Astrocyte (in vitro differentiated cells and primary cell): ENCODE results near the gene CDC34. TPM values are rescaled to one million over a fixed set of nuclear protein-coding genes. Genes with fewer than 3 reads are reported as not detected.
A peak's percentile ranks its signal among the peaks of the same experiment; 100 is the strongest.

ENCODE experiments used
- DNase-seq: peaks from one replicate; pipeline ENCODE4 v3.0.0-alpha.2; 2010; ENCODE audit warnings: low read depth
- FAIRE-seq: peaks from 2 replicates; lab custom pipeline; 2011; peaks lifted over from hg19 to GRCh38; lab: Jason Lieb, UNC
- H2AFZ ChIP-seq: 2 replicates; pipeline ENCODE4 v1.6.0; 2012; ENCODE audit warnings: low read depth, low read length, inconsistent platforms
- H3K27ac ChIP-seq: 2 replicates; pipeline ENCODE4 v1.5.1; 2011; ENCODE audit warnings: low read depth, low read length, inconsistent platforms
- H3K27me3 ChIP-seq: 2 replicates; pipeline ENCODE4 v1.6.0; 2011; ENCODE audit warnings: low read length, inconsistent platforms; ENCODE audit not compliant: insufficient read depth
- H3K36me3 ChIP-seq: 2 replicates; pipeline ENCODE4 v1.5.1; 2011; ENCODE audit warnings: low read length, inconsistent platforms; ENCODE audit not compliant: insufficient read depth
- H3K4me1 ChIP-seq: 2 replicates; pipeline ENCODE4 v1.5.1; 2011; ENCODE audit warnings: low read length, inconsistent platforms; ENCODE audit not compliant: insufficient read depth
- H3K4me2 ChIP-seq: 2 replicates; pipeline ENCODE4 v1.6.0; 2012; ENCODE audit warnings: low read length, inconsistent platforms
- H3K4me3 ChIP-seq: 2 replicates; pipeline ENCODE4 v1.5.1; 2011; ENCODE audit warnings: low read depth, mild to moderate bottlenecking, low read length, inconsistent platforms; ENCODE audit not compliant: insufficient read depth
- H3K79me2 ChIP-seq: 2 replicates; pipeline ENCODE4 v1.6.0; 2012; ENCODE audit warnings: mild to moderate bottlenecking, low read length, inconsistent platforms; ENCODE audit not compliant: insufficient read depth
- H3K9ac ChIP-seq: 2 replicates; pipeline ENCODE4 v1.6.0; 2012; ENCODE audit warnings: mild to moderate bottlenecking, low read length, inconsistent platforms
- H3K9me3 ChIP-seq: 2 replicates; pipeline ENCODE4 v1.5.1; 2012; ENCODE audit warnings: low read depth, mild to moderate bottlenecking, low read length, inconsistent platforms; ENCODE audit not compliant: insufficient read depth
- H4K20me1 ChIP-seq: 2 replicates; pipeline ENCODE4 v1.6.0; 2012; ENCODE audit warnings: low read length, inconsistent platforms; ENCODE audit not compliant: insufficient read depth
- H3K27ac Mint-ChIP-seq: one replicate; pipeline ENCODE4 v1.8.0; 2021; ENCODE audit warnings: mild to moderate bottlenecking, mixed read lengths; ENCODE audit not compliant: unreplicated experiment
- H3K27me3 Mint-ChIP-seq: one replicate; pipeline ENCODE4 v1.8.0; 2021; ENCODE audit warnings: low read depth, mixed read lengths; ENCODE audit not compliant: unreplicated experiment
- H3K36me3 Mint-ChIP-seq: one replicate; pipeline ENCODE4 v1.8.0; 2021; ENCODE audit warnings: low read depth, mixed read lengths; ENCODE audit not compliant: unreplicated experiment
- H3K4me1 Mint-ChIP-seq: one replicate; pipeline ENCODE4 v1.8.0; 2021; ENCODE audit warnings: low read depth, mixed read lengths; ENCODE audit not compliant: unreplicated experiment
- H3K4me3 Mint-ChIP-seq: one replicate; pipeline ENCODE4 v1.8.0; 2021; ENCODE audit warnings: mild to moderate bottlenecking, moderate library complexity, mixed read lengths; ENCODE audit not compliant: unreplicated experiment
- H3K9me3 Mint-ChIP-seq: one replicate; pipeline ENCODE4 v1.8.0; 2021; ENCODE audit warnings: mild to moderate bottlenecking, mixed read lengths; ENCODE audit not compliant: unreplicated experiment
- EZH2 ChIP-seq: IDR thresholded peaks from 2 replicates; pipeline ENCODE4 v1.6.1; 2012; ENCODE audit warnings: mild to moderate bottlenecking, low read length, inconsistent platforms; ENCODE audit not compliant: insufficient read depth
- total RNA-seq: library from RNA; stranded (reverse); gene quantifications from 2 replicates; pipeline ENCODE4 v1.2.1, GENCODE V29; 2021
- TF ChIP-seq, protein P1 (sequence below): IDR thresholded peaks from 2 replicates; pipeline ENCODE4 v1.5.1; 2011; ENCODE audit warnings: low read depth, mild to moderate bottlenecking, inconsistent platforms, low read length, moderate library complexity; ENCODE audit not compliant: insufficient read depth

The CDC34 gene
- total RNA-seq, 1 donor from 2014 or later = 190 TPM

DNA sequence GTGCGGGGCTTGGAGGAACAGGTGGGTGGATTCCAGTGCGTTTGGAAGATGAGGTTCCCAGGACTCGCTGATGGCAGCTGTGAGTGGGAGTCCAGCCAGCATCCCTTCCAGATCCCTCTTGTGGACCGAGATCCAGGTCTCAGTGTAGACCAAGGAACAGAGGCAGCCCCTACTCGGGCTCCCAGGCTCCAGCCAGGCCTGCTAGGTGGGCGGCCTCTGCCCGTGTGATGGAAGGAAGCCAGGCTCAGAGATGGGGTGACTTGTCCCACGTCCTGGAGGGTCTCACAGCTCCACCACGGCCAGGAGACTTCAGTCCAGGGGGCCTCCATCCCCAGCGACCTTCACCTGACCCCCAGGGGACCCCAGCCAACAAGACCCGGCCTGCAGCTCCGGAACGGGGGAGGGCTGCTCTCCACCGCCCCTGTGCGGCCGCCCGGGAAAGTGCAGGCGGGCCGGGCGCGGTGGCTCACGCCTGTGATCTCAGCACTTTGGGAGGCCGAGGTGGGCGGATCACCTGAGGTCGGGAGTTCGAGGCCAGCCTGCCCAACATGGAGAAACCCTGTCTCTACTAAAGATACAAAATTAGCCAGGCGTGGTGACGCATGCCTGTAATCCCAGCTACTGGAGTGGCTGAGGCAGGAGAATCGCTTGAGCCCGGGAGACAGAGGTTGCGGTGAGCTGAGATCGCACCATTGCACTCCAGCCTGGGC lies 36.0 kb upstream of the CDC34 start:
- Mint-ChIP-seq H3K27me3 (peaks cover 25% of the 10 kb centered on the region), H3K4me3 (no peak overlapping the region), H3K36me3 (peaks cover 3% of the 10 kb centered on the region), H3K9me3 (peaks cover 3% of the 10 kb centered on the region), H3K4me1 (no peaks in the 10 kb centered on the region), H3K27ac (peak overlapping the region; percentile 18)
- Histone ChIP-seq H3K36me3 (no peaks in the 10 kb centered on the region), H3K27ac (no peak overlapping the region), H3K4me1 (no peaks in the 10 kb centered on the region), H3K4me3 (no peak overlapping the region), H3K27me3 (peaks cover 12% of the 10 kb centered on the region), H3K4me2 (no peak overlapping the region), H3K9ac (no peak overlapping the region), H3K9me3 (peaks cover 3% of the 10 kb centered on the region), H3K79me2 (no peaks in the 10 kb centered on the region), H2AFZ (no peak overlapping the region), H4K20me1 (peaks cover 2% of the 10 kb centered on the region)
- DNase-seq (peak; percentile 18), FAIRE-seq (no peak)
- TF ChIP-seq, protein P1, sequence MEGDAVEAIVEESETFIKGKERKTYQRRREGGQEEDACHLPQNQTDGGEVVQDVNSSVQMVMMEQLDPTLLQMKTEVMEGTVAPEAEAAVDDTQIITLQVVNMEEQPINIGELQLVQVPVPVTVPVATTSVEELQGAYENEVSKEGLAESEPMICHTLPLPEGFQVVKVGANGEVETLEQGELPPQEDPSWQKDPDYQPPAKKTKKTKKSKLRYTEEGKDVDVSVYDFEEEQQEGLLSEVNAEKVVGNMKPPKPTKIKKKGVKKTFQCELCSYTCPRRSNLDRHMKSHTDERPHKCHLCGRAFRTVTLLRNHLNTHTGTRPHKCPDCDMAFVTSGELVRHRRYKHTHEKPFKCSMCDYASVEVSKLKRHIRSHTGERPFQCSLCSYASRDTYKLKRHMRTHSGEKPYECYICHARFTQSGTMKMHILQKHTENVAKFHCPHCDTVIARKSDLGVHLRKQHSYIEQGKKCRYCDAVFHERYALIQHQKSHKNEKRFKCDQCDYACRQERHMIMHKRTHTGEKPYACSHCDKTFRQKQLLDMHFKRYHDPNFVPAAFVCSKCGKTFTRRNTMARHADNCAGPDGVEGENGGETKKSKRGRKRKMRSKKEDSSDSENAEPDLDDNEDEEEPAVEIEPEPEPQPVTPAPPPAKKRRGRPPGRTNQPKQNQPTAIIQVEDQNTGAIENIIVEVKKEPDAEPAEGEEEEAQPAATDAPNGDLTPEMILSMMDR = peak; percentile 35
- TF ChIP-seq EZH2 = no peak

DNA sequence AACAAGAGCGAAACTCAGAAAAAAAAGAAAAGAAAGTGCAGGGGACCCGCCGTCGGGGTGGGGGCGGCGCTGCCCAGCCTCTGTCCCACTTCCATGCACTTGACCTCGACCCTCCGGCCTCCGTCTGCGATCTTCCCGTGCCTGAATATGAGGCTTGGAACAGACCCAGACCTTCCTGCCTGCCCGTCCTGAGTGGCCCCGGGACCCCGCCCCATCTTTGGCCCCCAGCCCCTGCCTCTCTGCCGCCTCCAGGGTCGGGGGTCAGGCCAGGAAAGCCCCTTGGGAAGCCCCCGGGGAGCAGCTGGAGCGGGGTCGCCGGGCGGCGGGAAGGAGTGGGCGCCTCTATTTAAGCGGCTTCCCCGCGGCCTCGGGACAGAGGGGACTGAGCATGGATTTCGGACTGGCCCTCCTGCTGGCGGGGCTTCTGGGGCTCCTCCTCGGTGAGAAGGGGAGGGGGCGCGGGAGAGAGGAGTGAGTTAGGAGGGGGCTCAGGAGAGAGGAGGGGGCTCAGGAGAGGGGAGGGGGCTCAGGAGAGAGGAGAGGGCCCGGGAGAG lies 35.4 kb upstream of the CDC34 start, which contains the start of gene MADCAM1:
Gene MADCAM1, plus strand, starts transcription at position 375 of the 554 bp plus-strand sequence. Its CDS starts 14 bp downstream, at position 389.
- Mint-ChIP-seq H3K27me3 (peaks cover 27% of the 10 kb centered on the region), H3K9me3 (peaks cover 3% of the 10 kb centered on the region), H3K4me3 (no peak within 1 kb of the TSS), H3K4me1 (no peaks in the 10 kb centered on the region), H3K27ac (peak within 1 kb of the TSS; percentile 18), H3K36me3 (peaks cover 3% of the 10 kb centered on the region)
- no peak within 1 kb of the TSS for H3K27ac ChIP-seq
- no peak within 1 kb of the TSS for H2AFZ ChIP-seq
- H3K9ac ChIP-seq = no peak within 1 kb of the TSS
- peaks cover 2% of the 10 kb centered on the region for H4K20me1 ChIP-seq
- no peak within 1 kb of the TSS for H3K4me2 ChIP-seq
- DNase-seq (no peak), FAIRE-seq (no peak)
- peaks cover 3% of the 10 kb centered on the region for H3K9me3 ChIP-seq
- no peak within 1 kb of the TSS for H3K4me3 ChIP-seq
- H3K27me3 ChIP-seq = peaks cover 12% of the 10 kb centered on the region
- TF ChIP-seq, protein P1 = no peak
- peak; percentile 48 for TF ChIP-seq EZH2
- no peaks in the 10 kb centered on the region for H3K36me3 ChIP-seq
- H3K79me2 ChIP-seq = no peaks in the 10 kb centered on the region
- H3K4me1 ChIP-seq = no peaks in the 10 kb centered on the region

DNA sequence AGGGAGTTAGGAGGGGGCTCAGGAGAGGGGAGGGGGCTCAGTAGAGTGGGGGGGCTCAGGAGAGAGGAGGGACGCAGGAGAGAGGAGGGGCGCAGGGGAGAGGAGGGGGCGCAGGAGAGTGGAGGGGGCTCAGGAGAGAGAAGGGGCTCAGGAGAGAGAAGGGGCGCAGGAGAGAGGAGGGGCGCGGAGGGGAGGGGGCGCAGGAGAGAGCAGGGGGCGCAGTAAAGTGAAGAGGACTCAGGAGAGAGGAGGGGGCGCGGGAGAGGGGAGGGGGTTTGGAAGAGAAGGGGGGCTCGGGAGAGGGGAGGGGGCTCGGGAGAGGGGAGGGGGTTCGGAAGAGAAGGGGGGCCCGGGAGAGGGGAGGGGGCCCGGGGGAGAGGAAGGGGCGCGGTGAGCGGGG lies 34.6 kb upstream of the CDC34 start:
- no peak overlapping the region for H3K4me2 ChIP-seq
- peaks cover 2% of the 10 kb centered on the region for H4K20me1 ChIP-seq
- peaks cover 3% of the 10 kb centered on the region for H3K9me3 ChIP-seq
- no peak for TF ChIP-seq EZH2
- TF ChIP-seq, protein P1 = no peak
- H3K36me3 ChIP-seq = no peaks in the 10 kb centered on the region
- no peak for FAIRE-seq
- no peak overlapping the region for H2AFZ ChIP-seq
- H3K4me1 ChIP-seq = no peaks in the 10 kb centered on the region
- Mint-ChIP-seq H3K27ac (no peak overlapping the region), H3K36me3 (peaks cover 3% of the 10 kb centered on the region), H3K27me3 (peaks cover 27% of the 10 kb centered on the region), H3K4me1 (no peaks in the 10 kb centered on the region), H3K4me3 (no peak overlapping the region), H3K9me3 (peaks cover 3% of the 10 kb centered on the region)
- no peak for DNase-seq
- H3K27ac ChIP-seq = no peak overlapping the region
- no peak overlapping the region for H3K4me3 ChIP-seq
- no peak overlapping the region for H3K9ac ChIP-seq
- peaks cover 12% of the 10 kb centered on the region for H3K27me3 ChIP-seq
- H3K79me2 ChIP-seq = no peaks in the 10 kb centered on the region
